ENCODE measurements around the gene LCN12.

Gene LCN12

GRCh38 chr9:136913701-136914438 lies 38.2 kb upstream of the LCN12 start:
- H3K4me1 ChIP-seq (ENCODE audit: low read length): no peaks in the 10 kb centered on the region
- no peak overlapping the region for H3K4me2 ChIP-seq (ENCODE audit: low read length)
- no peak overlapping the region for H3K4me3 ChIP-seq (ENCODE audit: low read length)
- peaks cover 3% of the 10 kb centered on the region; the same call in 1 of the 2 replicates for H3K79me2 ChIP-seq (ENCODE audit: low read length)
- no peak overlapping the region for H2AFZ ChIP-seq (ENCODE audit: low read depth, low read length)
- no peaks in the 10 kb centered on the region for H3K27me3 ChIP-seq (ENCODE audit: low read depth, low read length)
- no peak overlapping the region for H3K9ac ChIP-seq (ENCODE audit: low read length)
- no peak overlapping the region for H3K27ac ChIP-seq (ENCODE audit: low read length)
- peaks cover 47% of the 10 kb centered on the region for H3K36me3 ChIP-seq (replicated peaks; ENCODE audit: low read depth, low read length)
- no peaks in the 10 kb centered on the region for H4K20me1 ChIP-seq (ENCODE audit: insufficient read depth, low read length)
- H3K9me3 ChIP-seq (ENCODE audit: insufficient read depth, low read length): no peaks in the 10 kb centered on the region
- no peak for TF ChIP-seq CTCF (IDR thresholded peaks at IDR 0.05; ENCODE audit: low read depth, low read length)
- no peak for TF ChIP-seq EZH2phosphoT487 (IDR thresholded peaks at IDR 0.05; ENCODE audit: low read depth)

GRCh38 chr9:136915632-136916329 lies 36.3 kb upstream of the LCN12 start:
- H3K9ac ChIP-seq (ENCODE audit: low read length): no peak overlapping the region
- peaks cover 43% of the 10 kb centered on the region for H3K36me3 ChIP-seq (replicated peaks; ENCODE audit: low read depth, low read length)
- no peak overlapping the region for H3K4me2 ChIP-seq (ENCODE audit: low read length)
- no peak overlapping the region for H3K4me3 ChIP-seq (ENCODE audit: low read length)
- no peaks in the 10 kb centered on the region for H4K20me1 ChIP-seq (ENCODE audit: insufficient read depth, low read length)
- H2AFZ ChIP-seq (ENCODE audit: low read depth, low read length): no peak overlapping the region
- no peaks in the 10 kb centered on the region for H3K9me3 ChIP-seq (ENCODE audit: insufficient read depth, low read length)
- H3K79me2 ChIP-seq (ENCODE audit: low read length): peaks cover 3% of the 10 kb centered on the region; the same call in 1 of the 2 replicates
- no peak overlapping the region for H3K27ac ChIP-seq (ENCODE audit: low read length)
- TF ChIP-seq EZH2phosphoT487 (IDR thresholded peaks at IDR 0.05; ENCODE audit: low read depth) (no peak), CTCF (IDR thresholded peaks at IDR 0.05; ENCODE audit: low read depth, low read length) (no peak)
- H3K4me1 ChIP-seq (ENCODE audit: low read length): no peaks in the 10 kb centered on the region
- no peaks in the 10 kb centered on the region for H3K27me3 ChIP-seq (ENCODE audit: low read depth, low read length)

- no peaks in the 10 kb centered on the region for H3K27me3 ChIP-seq (ENCODE audit: low read depth, low read length)
- no peaks in the 10 kb centered on the region for H3K9me3 ChIP-seq (ENCODE audit: insufficient read depth, low read length)
- H3K4me1 ChIP-seq (ENCODE audit: low read length): no peaks in the 10 kb centered on the region
- no peak overlapping the region for H3K4me3 ChIP-seq (ENCODE audit: low read length)
- H3K27ac ChIP-seq (ENCODE audit: low read length): no peak overlapping the region
- peaks cover 3% of the 10 kb centered on the region; the same call in 1 of the 2 replicates for H3K79me2 ChIP-seq (ENCODE audit: low read length)
- H3K9ac ChIP-seq (ENCODE audit: low read length): no peak overlapping the region
- TF ChIP-seq CTCF (IDR thresholded peaks at IDR 0.05; ENCODE audit: low read depth, low read length) (no peak), EZH2phosphoT487 (IDR thresholded peaks at IDR 0.05; ENCODE audit: low read depth) (no peak)
- peaks cover 48% of the 10 kb centered on the region for H3K36me3 ChIP-seq (replicated peaks; ENCODE audit: low read depth, low read length)
- H2AFZ ChIP-seq (ENCODE audit: low read depth, low read length): no peak overlapping the region
- no peaks in the 10 kb centered on the region for H4K20me1 ChIP-seq (ENCODE audit: insufficient read depth, low read length)
- no peak overlapping the region for H3K4me2 ChIP-seq (ENCODE audit: low read length)
Observed at GRCh38 chr9:136916330-136917184, 35.5 kb upstream of the LCN12 start.
